ENCODE results near the gene AGBL4.

Gene AGBL4

GRCh38 chr1:48500541-48501450 is 1523.0 kb downstream of the AGBL4 start:
- no peaks in the 10 kb centered on the region for H3K36me3 ChIP-seq (ENCODE audit: insufficient read depth, low read length)
- H3K4me1 ChIP-seq (ENCODE audit: insufficient read depth, low read length): no peaks in the 10 kb centered on the region
- ATAC-seq (ENCODE audit: insufficient read depth, low read depth) (no peak), DNase-seq (no peak)
- TF ChIP-seq EZH2 (IDR thresholded peaks at IDR 0.05; ENCODE audit: borderline replicate concordance, low read depth, low read length, severe bottlenecking): no peak
- no peak overlapping the region for H2AFZ ChIP-seq (ENCODE audit: low read depth, low read length)
- no peak overlapping the region for H3K27ac ChIP-seq (ENCODE audit: low read length)
- no peak overlapping the region for H3K4me3 ChIP-seq (ENCODE audit: low read depth in 1 of 2, low read length in 2 of 2)
- H3K9ac ChIP-seq (ENCODE audit: low read depth, low read length): no peak overlapping the region
- no peak overlapping the region for H3K4me2 ChIP-seq (ENCODE audit: insufficient read depth, low read length)
- H3K27me3 ChIP-seq (ENCODE audit: insufficient read depth, low read length, poor library complexity): no peaks in the 10 kb centered on the region
- no peaks in the 10 kb centered on the region for H3K79me2 ChIP-seq (ENCODE audit: insufficient read depth, low read length)
- no peaks in the 10 kb centered on the region for H4K20me1 ChIP-seq (ENCODE audit: insufficient read depth, low read length)
- no peaks in the 10 kb centered on the region for H3K9me3 ChIP-seq (ENCODE audit: insufficient read depth, low read length, severe bottlenecking)

DNA sequence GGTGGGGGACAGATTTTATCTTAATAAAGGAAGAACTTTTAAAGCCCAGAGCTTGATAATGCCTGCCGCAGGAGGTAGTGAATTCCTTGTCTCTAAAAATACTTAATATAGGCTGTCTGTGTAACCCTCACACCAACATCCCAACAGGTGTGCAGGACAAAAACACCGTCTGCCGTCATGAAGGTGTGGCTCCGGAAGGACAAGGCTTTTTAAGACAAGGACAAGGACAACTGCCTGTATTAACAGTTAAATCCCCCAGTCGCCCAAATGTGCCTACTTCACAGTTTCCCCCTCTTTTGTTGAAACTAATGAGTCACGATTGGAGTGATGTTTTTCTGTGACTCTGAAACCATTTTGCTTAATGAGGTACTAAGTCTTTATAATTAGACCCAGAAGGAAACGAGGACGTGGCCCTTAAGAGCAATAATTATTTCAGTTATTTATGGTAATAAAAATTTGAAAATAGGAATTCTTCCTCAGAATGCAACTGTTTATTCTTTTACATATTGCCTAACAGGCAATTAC is 1524.5 kb downstream of the AGBL4 start:
- H3K36me3 ChIP-seq (ENCODE audit: insufficient read depth, low read length): no peaks in the 10 kb centered on the region
- H3K4me2 ChIP-seq (ENCODE audit: insufficient read depth, low read length): no peak overlapping the region
- H3K27ac ChIP-seq (ENCODE audit: low read length): no peak overlapping the region
- DNase-seq (no peak), ATAC-seq (ENCODE audit: insufficient read depth, low read depth) (no peak)
- no peaks in the 10 kb centered on the region for H3K9me3 ChIP-seq (ENCODE audit: insufficient read depth, low read length, severe bottlenecking)
- no peaks in the 10 kb centered on the region for H3K4me1 ChIP-seq (ENCODE audit: insufficient read depth, low read length)
- H3K4me3 ChIP-seq (ENCODE audit: low read depth in 1 of 2, low read length in 2 of 2): no peak overlapping the region
- no peak overlapping the region for H3K9ac ChIP-seq (ENCODE audit: low read depth, low read length)
- no peak overlapping the region for H2AFZ ChIP-seq (ENCODE audit: low read depth, low read length)
- no peaks in the 10 kb centered on the region for H3K79me2 ChIP-seq (ENCODE audit: insufficient read depth, low read length)
- no peak for TF ChIP-seq CTCF (IDR thresholded peaks at IDR 0.05; ENCODE audit: borderline replicate concordance, extremely low read depth, low read length, poor library complexity, severe bottlenecking)
- TF ChIP-seq EZH2 (IDR thresholded peaks at IDR 0.05; ENCODE audit: borderline replicate concordance, low read depth, low read length, severe bottlenecking): no peak
- no peaks in the 10 kb centered on the region for H4K20me1 ChIP-seq (ENCODE audit: insufficient read depth, low read length)
- H3K27me3 ChIP-seq (ENCODE audit: insufficient read depth, low read length, poor library complexity): peaks cover 4% of the 10 kb centered on the region

DNA sequence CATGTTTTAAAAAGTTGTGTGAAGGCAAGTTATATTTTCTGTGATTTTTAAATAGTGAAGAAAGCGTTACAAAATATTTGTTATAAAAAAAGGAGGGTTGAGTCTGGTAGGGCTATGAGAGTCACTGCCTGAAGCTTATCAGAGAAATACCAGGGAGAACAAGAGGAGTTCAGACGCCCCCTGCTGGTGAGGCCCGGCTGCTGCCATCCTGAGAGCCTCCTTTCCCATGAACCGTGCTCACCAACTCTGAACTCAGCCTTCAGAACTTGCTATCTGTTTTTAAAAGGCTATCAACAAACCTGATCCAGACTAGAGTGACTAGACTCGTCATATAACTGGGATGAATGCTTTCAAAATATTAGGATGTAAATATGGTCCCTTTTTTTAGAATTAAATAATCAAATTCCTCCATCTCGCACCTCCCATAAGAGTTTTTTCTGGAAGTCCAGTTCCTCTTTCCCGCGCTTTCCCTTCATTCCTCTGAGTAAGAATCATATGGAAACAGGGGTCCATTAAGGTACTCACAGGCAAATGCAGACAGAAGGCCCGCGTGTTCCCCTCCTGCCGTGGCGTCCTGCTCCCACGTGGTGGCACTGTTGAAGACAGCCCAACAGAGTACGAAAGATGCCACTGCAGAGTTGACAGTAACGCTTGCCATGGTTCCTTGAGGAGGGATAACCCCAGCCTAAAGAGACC is 1525.5 kb downstream of the AGBL4 start:
- Histone ChIP-seq H3K4me3 (ENCODE audit: low read depth in 1 of 2, low read length in 2 of 2) (no peak overlapping the region), H3K27ac (ENCODE audit: low read length) (no peak overlapping the region), H3K4me2 (ENCODE audit: insufficient read depth, low read length) (no peak overlapping the region), H3K27me3 (ENCODE audit: insufficient read depth, low read length, poor library complexity) (peaks cover 9% of the 10 kb centered on the region), H2AFZ (ENCODE audit: low read depth, low read length) (no peak overlapping the region), H3K79me2 (ENCODE audit: insufficient read depth, low read length) (no peaks in the 10 kb centered on the region), H3K9ac (ENCODE audit: low read depth, low read length) (no peak overlapping the region), H3K9me3 (ENCODE audit: insufficient read depth, low read length, severe bottlenecking) (no peaks in the 10 kb centered on the region), H3K36me3 (ENCODE audit: insufficient read depth, low read length) (no peaks in the 10 kb centered on the region), H3K4me1 (ENCODE audit: insufficient read depth, low read length) (no peaks in the 10 kb centered on the region), H4K20me1 (ENCODE audit: insufficient read depth, low read length) (no peaks in the 10 kb centered on the region)
- DNase-seq (peak; percentile 64), ATAC-seq (ENCODE audit: insufficient read depth, low read depth) (peak; percentile 83)
- TF ChIP-seq CTCF (IDR thresholded peaks at IDR 0.05; ENCODE audit: borderline replicate concordance, extremely low read depth, low read length, poor library complexity, severe bottlenecking) (peak; percentile 92), EZH2 (IDR thresholded peaks at IDR 0.05; ENCODE audit: borderline replicate concordance, low read depth, low read length, severe bottlenecking) (no peak)

- Histone ChIP-seq H3K9ac (ENCODE audit: low read depth, low read length) (no peak overlapping the region), H3K4me1 (ENCODE audit: insufficient read depth, low read length) (no peaks in the 10 kb centered on the region), H3K79me2 (ENCODE audit: insufficient read depth, low read length) (no peaks in the 10 kb centered on the region), H3K36me3 (ENCODE audit: insufficient read depth, low read length) (no peaks in the 10 kb centered on the region), H3K27ac (ENCODE audit: low read length) (no peak overlapping the region), H3K4me3 (ENCODE audit: low read depth in 1 of 2, low read length in 2 of 2) (no peak overlapping the region), H3K9me3 (ENCODE audit: insufficient read depth, low read length, severe bottlenecking) (no peaks in the 10 kb centered on the region), H2AFZ (ENCODE audit: low read depth, low read length) (no peak overlapping the region), H4K20me1 (ENCODE audit: insufficient read depth, low read length) (no peaks in the 10 kb centered on the region), H3K4me2 (ENCODE audit: insufficient read depth, low read length) (no peak overlapping the region), H3K27me3 (ENCODE audit: insufficient read depth, low read length, poor library complexity) (peaks cover 12% of the 10 kb centered on the region)
- DNase-seq (no peak), ATAC-seq (ENCODE audit: insufficient read depth, low read depth) (no peak)
- TF ChIP-seq CTCF (IDR thresholded peaks at IDR 0.05; ENCODE audit: borderline replicate concordance, extremely low read depth, low read length, poor library complexity, severe bottlenecking) (no peak), EZH2 (IDR thresholded peaks at IDR 0.05; ENCODE audit: borderline replicate concordance, low read depth, low read length, severe bottlenecking) (no peak)
Measured at GRCh38 chr1:48495911-48496310, 1527.8 kb downstream of the AGBL4 start.
